Epidermal melanocyte (primary cell): ENCODE data around the gene SLFN12L.

Source experiments
- DNase-seq: peaks from one replicate; pipeline ENCODE4 v3.0.0; 2011; ENCODE audit warnings: low spot score; ENCODE audit not compliant: insufficient read length

Gene SLFN12L

DNA sequence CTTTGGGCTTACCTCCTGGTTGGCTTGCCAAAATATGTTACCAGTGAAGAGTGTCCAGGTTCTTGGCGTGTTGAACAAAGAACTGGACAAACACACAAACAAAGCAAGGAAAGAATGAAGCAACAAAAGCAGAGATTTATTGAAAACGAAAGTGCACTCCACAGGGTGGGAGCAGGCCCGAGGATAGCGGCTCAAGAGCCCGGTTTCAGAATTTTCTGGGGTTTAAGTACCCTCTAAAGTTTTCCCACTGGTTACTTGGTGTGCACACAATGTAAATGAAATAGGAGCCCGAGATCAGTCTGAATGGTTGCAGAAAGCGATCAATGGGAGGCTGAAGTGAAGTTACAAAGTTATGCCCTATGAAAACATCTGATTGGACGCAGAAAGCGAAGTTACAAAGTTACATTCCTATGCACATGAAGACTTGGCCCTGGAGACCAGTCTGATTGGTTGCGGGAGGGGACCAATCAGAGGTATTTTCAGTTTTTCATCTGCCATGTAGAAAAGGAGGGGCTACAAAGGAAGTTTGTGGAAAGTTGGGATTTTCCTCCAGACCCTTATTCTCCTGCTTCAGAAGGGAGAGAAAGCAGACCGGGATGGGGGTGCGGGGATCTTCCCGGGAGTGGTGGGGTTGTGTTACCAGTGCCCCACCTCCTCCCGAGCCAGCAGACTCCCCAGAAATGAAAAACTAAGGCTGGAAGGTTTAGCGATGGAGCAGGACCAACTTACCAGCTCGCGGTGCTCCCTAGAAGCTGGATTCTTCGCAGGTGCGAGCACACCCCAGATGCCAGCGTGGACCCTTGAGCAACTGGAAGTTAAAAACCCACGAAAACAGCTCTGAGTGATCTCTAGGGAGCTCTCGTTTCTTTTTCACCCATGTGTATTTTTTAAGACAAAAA, 105.1 kb downstream of the SLFN12L start, which contains the start of gene SLFN12:
SLFN12 (minus strand) TSS at position 325 of the 899 bp plus-strand sequence. CDS start 9,472 bp downstream, outside the sequence.
- peak; percentile 59 for DNase-seq

- DNase-seq = no peak
Observed at GRCh38 chr17:35429702-35430101, 107.8 kb downstream of the SLFN12L start.

- no peak for DNase-seq
Observed at GRCh38 chr17:35428229-35428628, 109.2 kb downstream of the SLFN12L start.

DNA sequence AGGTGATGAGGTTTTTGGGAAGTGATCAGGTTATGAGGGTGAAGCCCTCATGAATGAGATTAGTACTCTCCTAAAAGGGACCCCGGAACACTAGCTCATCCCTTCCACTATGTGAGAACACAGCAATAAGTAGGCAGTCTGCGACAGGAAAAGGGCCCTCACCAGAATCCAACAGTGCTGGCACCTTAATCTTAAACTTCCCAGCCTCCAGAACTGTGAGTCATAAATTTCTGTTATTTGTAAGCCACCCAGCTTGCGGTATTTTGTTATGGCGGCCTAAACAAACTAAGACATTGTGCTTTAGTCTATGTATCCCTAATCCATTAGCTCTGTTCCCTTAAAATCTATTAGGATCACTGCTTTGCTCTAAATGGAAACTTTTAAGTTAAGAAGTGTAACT, 113.7 kb downstream of the SLFN12L start:
- no peak for DNase-seq
